PC-3 (cell line): ENCODE measurements around the gene AK4. TPM values are rescaled to one million over a fixed set of nuclear protein-coding genes. Genes with fewer than 3 reads are reported as not detected.

ENCODE experiments used
- ATAC-seq: fragments of 200-7000 bp; cut with Tn5 transposase; 2 replicates; pipeline ENCODE4 v1.9.1; 2020; ENCODE audit warnings: mild to moderate bottlenecking, moderate library complexity
- BruUV-seq: library from RNA; stranded (reverse); fragments of 400-500 nt; replicated peaks from 2 replicates; lab custom pipeline; 2021; lab: Mats Ljungman, UMichigan
- CTCF ChIA-PET: fragments of 300-600 bp; sonication (Branson Sonifier 250); formaldehyde crosslinking; loops from one replicate; lab custom pipeline; 2022; ENCODE audit warnings: antibody characterized with exemption; lab: Charles Lee
- POLR2A ChIA-PET: fragments of 300-600 bp; sonication (Branson Sonifier 250); formaldehyde crosslinking; loops from one replicate; lab custom pipeline; 2022; ENCODE audit warnings: antibody characterized with exemption; ENCODE audit not compliant: unreplicated experiment; lab: Charles Lee
- DNase-seq: peaks from one replicate; pipeline ENCODE4 v3.0.0-alpha.2; 2015
- H2AFZ ChIP-seq: fragments of 300-600 bp; sonication (generic); 2 replicates; pipeline ENCODE4 v1.6.0; 2016; ENCODE audit warnings: antibody characterized with exemption, low read length
- H3F3A ChIP-seq: fragments of 300-600 bp; sonication (generic); one replicate; pipeline ENCODE4 v1.6.0; 2017; ENCODE audit warnings: antibody characterized with exemption, low read length, control low read depth, mild to moderate bottlenecking; ENCODE audit not compliant: unreplicated experiment
- H3K27ac ChIP-seq: fragments of 300-600 bp; sonication (generic); 2 replicates; pipeline ENCODE4 v1.5.1; 2016; ENCODE audit warnings: mild to moderate bottlenecking, low read length
- H3K27me3 ChIP-seq: fragments of 300-600 bp; sonication (generic); 2 replicates; pipeline ENCODE4 v1.6.1; 2016; ENCODE audit warnings: low read length, mixed read lengths
- H3K36me3 ChIP-seq: fragments of 300-600 bp; sonication (generic); 2 replicates; pipeline ENCODE4 v1.6.1; 2016; ENCODE audit warnings: low read depth, mixed run types, low read length, mixed read lengths
- H3K4me1 ChIP-seq: fragments of 300-600 bp; sonication (generic); 2 replicates; pipeline ENCODE4 v1.5.1; 2016; ENCODE audit warnings: low read length; ENCODE audit not compliant: insufficient read depth
- H3K4me2 ChIP-seq: fragments of 300-600 bp; sonication (generic); 2 replicates; pipeline ENCODE4 v1.6.0; 2016; ENCODE audit warnings: low read length
- H3K4me3 ChIP-seq: fragments of 300-600 bp; sonication (generic); 2 replicates; pipeline ENCODE4 v1.5.1; 2016; ENCODE audit warnings: mild to moderate bottlenecking, low read length, mixed read lengths
- H3K79me2 ChIP-seq: fragments of 300-600 bp; sonication (generic); 2 replicates; pipeline ENCODE4 v1.6.1; 2017; ENCODE audit warnings: low read length, mixed read lengths
- H3K9ac ChIP-seq: fragments of 300-600 bp; sonication (generic); 2 replicates; pipeline ENCODE4 v1.6.0; 2016; ENCODE audit warnings: mild to moderate bottlenecking, low read length
- H3K9me2 ChIP-seq: fragments of 300-600 bp; sonication (generic); replicated peaks from 2 replicates; pipeline ENCODE4 v1.6.1; 2016; ENCODE audit warnings: mixed run types, low read length, mixed read lengths
- H3K9me3 ChIP-seq: fragments of 300-600 bp; sonication (generic); 2 replicates; pipeline ENCODE4 v1.6.1; 2016; ENCODE audit warnings: low read length, mixed read lengths
- H4K20me1 ChIP-seq: fragments of 300-600 bp; sonication (generic); 2 replicates; pipeline ENCODE4 v1.6.1; 2016; ENCODE audit warnings: low read length, mixed read lengths
- CTCF ChIP-seq: fragments of 300-600 bp; sonication (generic); conservative IDR thresholded peaks from 2 replicates; pipeline ENCODE4 v1.5.1; 2017; ENCODE audit warnings: antibody characterized with exemption, low read depth, mild to moderate bottlenecking, low read length
- EZH2 ChIP-seq: fragments of 300-600 bp; sonication (generic); IDR thresholded peaks from one replicate; pipeline ENCODE4 v1.6.1; 2017; ENCODE audit warnings: antibody characterized with exemption, mild to moderate bottlenecking, low read length; ENCODE audit not compliant: unreplicated experiment
- EZH2phosphoT487 ChIP-seq: fragments of 300-600 bp; sonication (generic); IDR thresholded peaks from 2 replicates; pipeline ENCODE4 v1.6.1; 2018; ENCODE audit warnings: mild to moderate bottlenecking, antibody characterized with exemption, low read length, borderline replicate concordance
- intact Hi-C: fragments of 100-400 bp; cut with micrococcal nuclease; formaldehyde crosslinking; loops from 2 replicates; pipeline ENCODE4 v1.9.0; 2023
- total RNA-seq: library from RNA; depleted of rRNA; stranded (reverse); fragments of >200 nt; gene quantifications from 2 replicates; pipeline ENCODE4 v1.2.3, GENCODE V29; 2014

Gene AK4
- total RNA-seq, 1 experiment from 2014 or later, result 98.9 TPM

GRCh38 chr1:65176591-65176990, 28.6 kb downstream of the AK4 start:
- ChIA-PET CTCF (interaction anchor here (0.6 to 0.7 kb wide), 2 partner anchors 32 to 102 kb away, joined by 4 read pairs; no protein-coding TSS in a partner anchor), POLR2A (no interaction called here)
- no peak overlapping the region for H2AFZ ChIP-seq
- peaks cover 62% of the 10 kb centered on the region for H3K4me1 ChIP-seq
- no peak overlapping the region for H3K9ac ChIP-seq
- TF ChIP-seq EZH2phosphoT487, result no peak
- no peak for TF ChIP-seq CTCF
- TF ChIP-seq EZH2, result no peak
- intact Hi-C loops, result loop anchor here (2.0 kb wide), 1 partner anchor 28 kb away; the partner anchor contains the start of gene AK4
- peak overlapping the region; percentile 68 for H3K4me2 ChIP-seq
- H3F3A ChIP-seq, result no peaks in the 10 kb centered on the region
- peak overlapping the region; percentile 66 for H3K27ac ChIP-seq
- no peak for DNase-seq
- ATAC-seq, result no peak
- peaks cover 95% of the 10 kb centered on the region for H3K79me2 ChIP-seq
- H3K27me3 ChIP-seq, result no peaks in the 10 kb centered on the region
- H3K4me3 ChIP-seq, result peak overlapping the region; percentile 27
- H4K20me1 ChIP-seq, result peaks cover 6% of the 10 kb centered on the region; the same call in 1 of the 2 replicates
- H3K36me3 ChIP-seq, result no peaks in the 10 kb centered on the region
- no TSS peak for BruUV-seq
- H3K9me2 ChIP-seq, result no peaks in the 10 kb centered on the region
- H3K9me3 ChIP-seq, result no peaks in the 10 kb centered on the region

- peak overlapping the region; percentile 66 for H3K27ac ChIP-seq
- peaks cover 11% of the 10 kb centered on the region; the same call in 1 of the 2 replicates for H4K20me1 ChIP-seq
- H3K9me3 ChIP-seq, result no peaks in the 10 kb centered on the region
- no peak overlapping the region for H2AFZ ChIP-seq
- DNase-seq (peak; percentile 94), ATAC-seq (peak; percentile 66)
- intact Hi-C loops, result loop anchor here (2.0 kb wide), 1 partner anchor 29 kb away; the partner anchor contains the start of gene AK4
- BruUV-seq, result no TSS peak
- peaks cover 96% of the 10 kb centered on the region for H3K79me2 ChIP-seq
- POLR2A ChIA-PET, result interaction anchor here (0.7 kb wide), 2 partner anchors 38 to 249 kb away, joined by 4 read pairs; no protein-coding TSS in a partner anchor
- TF ChIP-seq EZH2phosphoT487, result no peak
- TF ChIP-seq EZH2, result no peak
- TF ChIP-seq CTCF, result no peak
- H3K4me1 ChIP-seq, result peaks cover 65% of the 10 kb centered on the region
- no peak overlapping the region for H3K9ac ChIP-seq
- no peaks in the 10 kb centered on the region for H3K27me3 ChIP-seq
- CTCF ChIA-PET, result interaction anchor here (1.1 kb wide), 1 partner anchor 38 kb away, joined by 3 read pairs; no protein-coding TSS in a partner anchor
- H3K36me3 ChIP-seq, result no peaks in the 10 kb centered on the region
- no peaks in the 10 kb centered on the region for H3F3A ChIP-seq
- peak overlapping the region; percentile 68 for H3K4me2 ChIP-seq
- H3K4me3 ChIP-seq, result peak overlapping the region; percentile 27; the same call in 1 of the 2 replicates
- H3K9me2 ChIP-seq, result no peaks in the 10 kb centered on the region
These were observed 29.5 kb downstream of the AK4 start for GRCh38 chr1:65177457-65177856.

- no peak for TF ChIP-seq CTCF
- TF ChIP-seq EZH2phosphoT487, result no peak
- TF ChIP-seq EZH2, result no peak
- no peaks in the 10 kb centered on the region for H3K9me2 ChIP-seq
- peaks cover 96% of the 10 kb centered on the region for H3K79me2 ChIP-seq
- DNase-seq (no peak), ATAC-seq (no peak)
- H3K27ac ChIP-seq, result peak overlapping the region; percentile 66
- H3K9me3 ChIP-seq, result no peaks in the 10 kb centered on the region
- H3K27me3 ChIP-seq, result no peaks in the 10 kb centered on the region
- POLR2A ChIA-PET, result no interaction called here
- no peak overlapping the region for H2AFZ ChIP-seq
- H4K20me1 ChIP-seq, result peaks cover 11% of the 10 kb centered on the region; the same call in 1 of the 2 replicates
- peak overlapping the region; percentile 68 for H3K4me2 ChIP-seq
- H3K36me3 ChIP-seq, result no peaks in the 10 kb centered on the region
- intact Hi-C loops, result no loop called here
- H3K9ac ChIP-seq, result no peak overlapping the region
- BruUV-seq, result no TSS peak
- peaks cover 69% of the 10 kb centered on the region for H3K4me1 ChIP-seq
- no peak overlapping the region for H3K4me3 ChIP-seq
- H3F3A ChIP-seq, result no peaks in the 10 kb centered on the region
- CTCF ChIA-PET, result no interaction called here
These were observed 30.2 kb downstream of the AK4 start for GRCh38 chr1:65178235-65178634.
